ENCODE measurements around the gene REC114.

The REC114 gene

GRCh38 chr15:73608941-73609340 lies 166.0 kb downstream of the REC114 start:
- DNase-seq, result no peak
